GM12878 (cell line): ENCODE data around the gene TSHZ2. TPM values are rescaled to one million over a fixed set of nuclear protein-coding genes. Genes with fewer than 3 reads are reported as not detected.

Source experiments
- ATAC-seq: fragments of 200-7000 bp; cut with Tn5 transposase; 3 replicates; pipeline ENCODE4 v1.9.1; 2020; ENCODE audit warnings: mild to moderate bottlenecking, moderate library complexity
- BruUV-seq: library from RNA; stranded (reverse); fragments of 400-500 nt; replicated peaks from 2 replicates; lab custom pipeline; 2021; lab: Mats Ljungman, UMichigan
- CTCF ChIA-PET: fragments of 300-600 bp; sonication (Branson Sonifier 250); formaldehyde crosslinking; extraction: SDS; loops from one replicate; lab custom pipeline; 2021; ENCODE audit warnings: inconsistent platforms; lab: Yijun Ruan, JAX
- POLR2A ChIA-PET: fragments of 350-600 bp; formaldehyde crosslinking; extraction: SDS; loops from one replicate; lab custom pipeline; 2021; ENCODE audit warnings: inconsistent platforms; lab: Charles Lee
- RAD21 ChIA-PET: fragments of 300-600 bp; sonication (Branson Sonifier 250); formaldehyde crosslinking; loops from one replicate; lab custom pipeline; 2023; ENCODE audit warnings: antibody characterized with exemption; ENCODE audit not compliant: unreplicated experiment; lab: Charles Lee
- SMC1A ChIA-PET: fragments of 300-600 bp; sonication (Branson Sonifier 250); formaldehyde crosslinking; loops from one replicate; lab custom pipeline; 2023; ENCODE audit not compliant: unreplicated experiment, uncharacterized antibody; lab: Charles Lee
- DNase-seq: peaks from one replicate; pipeline ENCODE4 v3.0.0-alpha.2; 2011; ENCODE audit warnings: low read depth, low spot score
- FAIRE-seq: peaks from 3 replicates; lab custom pipeline; 2011; peaks lifted over from hg19 to GRCh38; lab: Jason Lieb, UNC
- H2AFZ ChIP-seq: 2 replicates; pipeline ENCODE4 v1.6.0; 2011; ENCODE audit warnings: low read depth, low read length, control low read depth; ENCODE audit not compliant: control insufficient read depth
- H3K27ac ChIP-seq: 2 replicates; pipeline ENCODE4 v1.5.1; 2011; ENCODE audit warnings: control low read depth; ENCODE audit not compliant: control insufficient read depth, insufficient read depth
- H3K27me3 ChIP-seq, 2 experiments: replicated peaks in 1 of 2; 2 replicates each; pipeline versions ENCODE4 v1.6.0 to v1.6.1; 2011; ENCODE audit warnings: low read length in 1 of 2; ENCODE audit not compliant: control insufficient read depth in 2 of 2, insufficient read depth in 2 of 2
- H3K36me3 ChIP-seq, 2 experiments: 2 replicates each; pipeline ENCODE4 v1.5.1; 2011; ENCODE audit warnings: low read length in 1 of 2; ENCODE audit not compliant: control insufficient read depth in 2 of 2, insufficient read depth in 2 of 2
- H3K4me1 ChIP-seq: 2 replicates; pipeline ENCODE4 v1.6.1; 2011; ENCODE audit warnings: mild to moderate bottlenecking, low read length, moderate library complexity, mixed read lengths; ENCODE audit not compliant: control insufficient read depth, insufficient read depth
- H3K4me2 ChIP-seq: 2 replicates; pipeline ENCODE4 v1.6.0; 2011; ENCODE audit warnings: control low read depth; ENCODE audit not compliant: control insufficient read depth, insufficient read depth
- H3K4me3 ChIP-seq: fragments of 200-600 bp; sonication (generic); 2 replicates; pipeline ENCODE4 v1.5.1; 2016
- H3K79me2 ChIP-seq: 2 replicates; pipeline ENCODE4 v1.6.0; 2011; ENCODE audit warnings: low read length; ENCODE audit not compliant: control insufficient read depth, insufficient read depth
- H3K9ac ChIP-seq: 2 replicates; pipeline ENCODE4 v1.8.0; 2011; ENCODE audit warnings: low read length, control low read depth, mixed read lengths; ENCODE audit not compliant: control insufficient read depth, insufficient read depth
- H3K9me3 ChIP-seq: replicated peaks from 3 replicates; pipeline ENCODE4 v1.5.1; 2011; ENCODE audit warnings: mild to moderate bottlenecking, low read length; ENCODE audit not compliant: control insufficient read depth, insufficient read depth
- H4K20me1 ChIP-seq: 2 replicates; pipeline ENCODE4 v1.6.0; 2011; ENCODE audit not compliant: control insufficient read depth, insufficient read depth
- DPF2 ChIP-seq: fragments of 450-650 bp; IDR thresholded peaks from 2 replicates; pipeline ENCODE4 v1.6.1; 2017; ENCODE audit warnings: mild to moderate bottlenecking
- NBN ChIP-seq: fragments of 450-650 bp; IDR thresholded peaks from 2 replicates; pipeline ENCODE4 v1.6.1; 2016
- NR2C2 ChIP-seq: IDR thresholded peaks from 2 replicates; pipeline ENCODE4 v1.6.1; 2011; ENCODE audit warnings: borderline replicate concordance, low read depth; ENCODE audit not compliant: control insufficient read depth, insufficient read length
- POLR2AphosphoS2 ChIP-seq: IDR thresholded peaks from 2 replicates; pipeline ENCODE4 v1.6.1; 2011; ENCODE audit warnings: low read depth, mild to moderate bottlenecking, low read length, improper control_type of control experiment, moderate library complexity
- RAD21 ChIP-seq: IDR thresholded peaks from 2 replicates; pipeline ENCODE4 v1.6.1; 2011; ENCODE audit warnings: mild to moderate bottlenecking, low read depth, low read length, moderate library complexity; ENCODE audit not compliant: insufficient read depth
- TCF3 ChIP-seq: IDR thresholded peaks from 2 replicates; pipeline ENCODE4 v1.6.1; 2012; ENCODE audit warnings: low read depth, mild to moderate bottlenecking, low read length, borderline replicate concordance; ENCODE audit not compliant: insufficient read depth
- TCF7 ChIP-seq: IDR thresholded peaks from 2 replicates; pipeline ENCODE4 v1.6.1; 2014; ENCODE audit warnings: antibody characterized with exemption, borderline replicate concordance
- ZNF207 ChIP-seq: fragments of 450-650 bp; IDR thresholded peaks from 2 replicates; pipeline ENCODE4 v1.6.1; 2014; ENCODE audit warnings: antibody characterized with exemption, mild to moderate bottlenecking, borderline replicate concordance
- ZNF274 ChIP-seq: IDR thresholded peaks from one replicate; pipeline ENCODE4 v1.8.0; 2011; ENCODE audit not compliant: insufficient read length, insufficient read depth
- WGBS: methylation state at CpG from one replicate; pipeline ENCODE4 v1.1.6; 2016; ENCODE audit warnings: low lambda C conversion rate; ENCODE audit not compliant: insufficient replicate concordance, insufficient coverage; ENCODE audit errors: missing lambda C conversion rate; 5-methylcytosine and 5-hydroxymethylcytosine counted together
- in situ Hi-C: fragments of 300-500 bp; cut with MboI; formaldehyde crosslinking; loops from 9 replicates; pipeline ENCODE4 v1.14.3; 2018; ENCODE audit warnings: mixed read lengths
- intact Hi-C: fragments of 100-400 bp; cut with micrococcal nuclease; formaldehyde crosslinking; loops from one replicate; pipeline ENCODE4 v1.14.2; 2022; ENCODE audit not compliant: unreplicated experiment
- polyA plus RNA-seq, 11 experiments: library from polyadenylated mRNA; depleted of rRNA in 4 of 11; unstranded in 6 of 11; stranded (reverse) in 5 of 11; fragments of >200 nt; fragmentation: Nextera tagmentation in 4 of 11; fragmentation: Illumina TruSeq in 1 of 11; extraction: Ambion mirVana in 4 of 11; extraction: Trizol in 1 of 11; gene quantifications; 1 replicate in 1 of 11; 2 replicates in 10 of 11; pipeline versions ENCODE4 v1.2.1 to v1.2.3, GENCODE V29; 2011 to 2016; ENCODE audit warnings: inconsistent platforms in 2 of 11, missing spikeins in 2 of 11, low read depth in 1 of 11
- total RNA-seq, 4 experiments: library from RNA; depleted of rRNA in 3 of 4; stranded (reverse); fragments of >200 nt in 3 of 4; fragmentation: Illumina TruSeq in 1 of 4; extraction: Trizol in 1 of 4; gene quantifications; 2 replicates each; pipeline versions ENCODE4 v1.2.1 to v1.2.3, GENCODE V29; 2013 to 2021
- TF ChIP-seq, protein P1 (sequence below), 3 experiments: IDR thresholded peaks in 2 of 3; conservative IDR thresholded peaks in 1 of 3; 2 replicates each; pipeline ENCODE4 v1.5.1; 2011; ENCODE audit warnings: low read depth in 3 of 3, low read length in 3 of 3, mild to moderate bottlenecking in 3 of 3, control low read depth in 2 of 3, moderate library complexity in 2 of 3, inconsistent platforms in 1 of 3, mixed read lengths in 1 of 3; ENCODE audit not compliant: control insufficient read depth in 2 of 3, insufficient read depth in 1 of 3; ENCODE audit errors: extremely low read depth in 1 of 3
- TF ChIP-seq, protein P2 (sequence below): fragments of 450-650 bp; IDR thresholded peaks from 2 replicates; pipeline ENCODE4 v1.6.1; 2016; ENCODE audit warnings: mild to moderate bottlenecking
- TF ChIP-seq, protein P3 (sequence below): IDR thresholded peaks from 2 replicates; pipeline ENCODE4 v1.6.1; 2011; ENCODE audit warnings: mild to moderate bottlenecking, low read depth, low read length, moderate library complexity; ENCODE audit not compliant: insufficient replicate concordance

Gene TSHZ2
- total and polyA plus RNA-seq, 10 of the 15 experiments (the other 5 are each of a cell fraction or from before 2014, with no cell fraction given), result 0.01 to 0.86 (median 0.13) TPM; not detected in 2

DNA sequence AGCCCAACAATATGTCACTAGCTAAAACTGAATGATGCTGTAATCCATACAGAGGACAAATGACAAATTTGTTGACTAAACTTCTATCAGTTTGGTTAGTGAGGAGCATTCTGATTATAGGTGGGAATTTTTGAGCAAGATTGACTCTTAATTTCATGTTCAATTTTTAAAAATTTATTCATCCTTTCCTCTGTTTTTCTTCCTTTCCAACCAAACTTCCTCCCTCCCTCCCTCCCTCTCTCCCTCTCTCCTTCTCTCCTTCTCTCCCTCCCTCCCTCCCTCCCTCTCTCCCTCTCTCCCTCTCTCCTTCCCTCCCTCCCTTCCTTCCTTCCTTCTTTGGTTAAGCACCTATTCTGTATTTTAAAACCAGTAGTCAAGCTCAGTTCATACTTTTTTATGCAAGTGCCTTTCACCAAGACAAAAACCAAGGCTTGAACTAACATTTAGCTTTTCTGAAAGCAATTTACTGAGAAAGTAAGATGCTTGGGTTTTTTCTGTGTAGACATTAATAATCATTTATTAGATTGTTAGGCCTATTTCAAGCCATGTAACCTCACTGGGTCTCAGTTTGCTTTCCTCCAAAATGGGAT lies 112.3 kb downstream of the TSHZ2 start:
- no peak overlapping the region for H3K9ac ChIP-seq
- no peak for TF ChIP-seq NR2C2
- no peak for TF ChIP-seq ZNF274
- no peak for TF ChIP-seq POLR2AphosphoS2
- TF ChIP-seq, protein P1, sequence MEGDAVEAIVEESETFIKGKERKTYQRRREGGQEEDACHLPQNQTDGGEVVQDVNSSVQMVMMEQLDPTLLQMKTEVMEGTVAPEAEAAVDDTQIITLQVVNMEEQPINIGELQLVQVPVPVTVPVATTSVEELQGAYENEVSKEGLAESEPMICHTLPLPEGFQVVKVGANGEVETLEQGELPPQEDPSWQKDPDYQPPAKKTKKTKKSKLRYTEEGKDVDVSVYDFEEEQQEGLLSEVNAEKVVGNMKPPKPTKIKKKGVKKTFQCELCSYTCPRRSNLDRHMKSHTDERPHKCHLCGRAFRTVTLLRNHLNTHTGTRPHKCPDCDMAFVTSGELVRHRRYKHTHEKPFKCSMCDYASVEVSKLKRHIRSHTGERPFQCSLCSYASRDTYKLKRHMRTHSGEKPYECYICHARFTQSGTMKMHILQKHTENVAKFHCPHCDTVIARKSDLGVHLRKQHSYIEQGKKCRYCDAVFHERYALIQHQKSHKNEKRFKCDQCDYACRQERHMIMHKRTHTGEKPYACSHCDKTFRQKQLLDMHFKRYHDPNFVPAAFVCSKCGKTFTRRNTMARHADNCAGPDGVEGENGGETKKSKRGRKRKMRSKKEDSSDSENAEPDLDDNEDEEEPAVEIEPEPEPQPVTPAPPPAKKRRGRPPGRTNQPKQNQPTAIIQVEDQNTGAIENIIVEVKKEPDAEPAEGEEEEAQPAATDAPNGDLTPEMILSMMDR (IDR thresholded peaks at IDR 0.05 in 2 of 3, conservative IDR thresholded peaks at IDR 0.05 in 1 of 3; ENCODE audit: control insufficient read depth in 2 of 3, extremely low read depth in 1 of 3, insufficient read depth in 1 of 3, low read depth in 3 of 3, low read length in 3 of 3), result no peak
- no peak for TF ChIP-seq TCF7
- CTCF ChIA-PET, result no interaction called here
- intact Hi-C loops, result no loop called here
- no peaks in the 10 kb centered on the region for H3K9me3 ChIP-seq
- no peak overlapping the region for H3K4me2 ChIP-seq
- no peak overlapping the region for H3K27ac ChIP-seq
- H3K4me1 ChIP-seq, result no peaks in the 10 kb centered on the region
- RAD21 ChIA-PET, result no interaction called here
- no peak for DNase-seq
- FAIRE-seq, result no peak
- H3K36me3 ChIP-seq, result no peaks in the 10 kb centered on the region
- no peaks in the 10 kb centered on the region; a peak in 1 of 4 replicates for H3K27me3 ChIP-seq
- no peaks in the 10 kb centered on the region for H4K20me1 ChIP-seq
- SMC1A ChIA-PET, result interaction anchor here (1.1 kb wide), 1 partner anchor 93 kb away, joined by 3 read pairs; no protein-coding TSS in a partner anchor
- no peaks in the 10 kb centered on the region for H3K79me2 ChIP-seq
- BruUV-seq, result no TSS peak
- POLR2A ChIA-PET, result no interaction called here
- no peak for ATAC-seq
- H3K4me3 ChIP-seq, result no peak overlapping the region
- in situ Hi-C loops, result no loop called here
- no peak overlapping the region for H2AFZ ChIP-seq

DNA sequence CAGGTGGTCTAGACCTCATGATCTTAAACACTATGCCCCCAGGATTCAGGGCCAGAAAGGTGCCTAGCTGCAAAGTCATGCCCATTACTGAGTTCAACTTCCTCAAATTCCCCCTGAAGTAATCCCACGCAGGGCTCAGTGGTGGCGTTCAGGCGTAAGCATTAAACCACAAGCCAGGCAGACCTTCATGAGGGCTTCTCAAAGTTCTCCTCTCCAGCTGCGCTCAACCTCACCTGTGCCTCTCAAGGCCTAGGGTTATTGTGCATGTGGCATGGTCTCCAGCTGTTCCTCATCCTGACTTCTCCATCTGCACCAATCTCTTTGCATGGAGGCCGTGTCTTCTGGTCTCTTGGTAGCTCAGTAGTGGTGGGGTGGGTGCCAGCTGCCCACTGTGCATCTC lies 113.6 kb downstream of the TSHZ2 start:
- Histone ChIP-seq H3K27ac (no peak overlapping the region), H3K36me3 (no peaks in the 10 kb centered on the region), H3K27me3 (no peaks in the 10 kb centered on the region; a peak in 1 of 4 replicates), H3K9ac (no peak overlapping the region), H3K4me1 (no peaks in the 10 kb centered on the region), H3K4me2 (no peak overlapping the region), H3K79me2 (no peaks in the 10 kb centered on the region), H2AFZ (no peak overlapping the region), H4K20me1 (no peaks in the 10 kb centered on the region), H3K9me3 (no peaks in the 10 kb centered on the region), H3K4me3 (no peak overlapping the region)
- 5% methylated on average over 5 of the region's 5 CpGs for WGBS
- intact Hi-C loops (no loop called here), in situ Hi-C loops (no loop called here)
- ChIA-PET POLR2A (no interaction called here), CTCF (no interaction called here), SMC1A (no interaction called here), RAD21 (no interaction called here)
- TF ChIP-seq NBN (no peak), RAD21 (no peak), TCF3 (no peak), ZNF207 (no peak), DPF2 (no peak)
- TF ChIP-seq, protein P2, sequence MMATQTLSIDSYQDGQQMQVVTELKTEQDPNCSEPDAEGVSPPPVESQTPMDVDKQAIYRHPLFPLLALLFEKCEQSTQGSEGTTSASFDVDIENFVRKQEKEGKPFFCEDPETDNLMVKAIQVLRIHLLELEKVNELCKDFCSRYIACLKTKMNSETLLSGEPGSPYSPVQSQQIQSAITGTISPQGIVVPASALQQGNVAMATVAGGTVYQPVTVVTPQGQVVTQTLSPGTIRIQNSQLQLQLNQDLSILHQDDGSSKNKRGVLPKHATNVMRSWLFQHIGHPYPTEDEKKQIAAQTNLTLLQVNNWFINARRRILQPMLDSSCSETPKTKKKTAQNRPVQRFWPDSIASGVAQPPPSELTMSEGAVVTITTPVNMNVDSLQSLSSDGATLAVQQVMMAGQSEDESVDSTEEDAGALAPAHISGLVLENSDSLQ, result no peak
- TF ChIP-seq, protein P3, sequence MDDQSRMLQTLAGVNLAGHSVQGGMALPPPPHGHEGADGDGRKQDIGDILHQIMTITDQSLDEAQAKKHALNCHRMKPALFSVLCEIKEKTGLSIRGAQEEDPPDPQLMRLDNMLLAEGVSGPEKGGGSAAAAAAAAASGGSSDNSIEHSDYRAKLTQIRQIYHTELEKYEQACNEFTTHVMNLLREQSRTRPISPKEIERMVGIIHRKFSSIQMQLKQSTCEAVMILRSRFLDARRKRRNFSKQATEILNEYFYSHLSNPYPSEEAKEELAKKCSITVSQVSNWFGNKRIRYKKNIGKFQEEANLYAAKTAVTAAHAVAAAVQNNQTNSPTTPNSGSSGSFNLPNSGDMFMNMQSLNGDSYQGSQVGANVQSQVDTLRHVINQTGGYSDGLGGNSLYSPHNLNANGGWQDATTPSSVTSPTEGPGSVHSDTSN, result no peak
- DNase-seq (no peak), FAIRE-seq (no peak), ATAC-seq (no peak; the same call in 2 of the 3 replicates)
- no TSS peak for BruUV-seq
